Neural crest cell (in vitro differentiated cells): ENCODE data around the gene CAPZA1. TPM values are rescaled to one million over a fixed set of nuclear protein-coding genes. Genes with fewer than 3 reads are reported as not detected.

Experiments used
- DNase-seq: peaks from one replicate; pipeline ENCODE4 v3.0.0; 2021; ENCODE audit warnings: low read depth, mixed read lengths, low spot score
- H3K27ac Mint-ChIP-seq: one replicate; pipeline ENCODE4 v1.8.0; 2021; ENCODE audit warnings: mild to moderate bottlenecking, mixed read lengths; ENCODE audit not compliant: unreplicated experiment
- H3K27me3 Mint-ChIP-seq: 2 replicates; pipeline ENCODE4 v1.8.0; 2021; ENCODE audit warnings: low read depth, mild to moderate bottlenecking, mixed read lengths
- H3K36me3 Mint-ChIP-seq: 2 replicates; pipeline ENCODE4 v1.8.0; 2021; ENCODE audit warnings: low read depth, mild to moderate bottlenecking, mixed read lengths
- H3K4me1 Mint-ChIP-seq: 2 replicates; pipeline ENCODE4 v1.8.0; 2021; ENCODE audit warnings: mixed read lengths
- H3K4me3 Mint-ChIP-seq: one replicate; pipeline ENCODE4 v1.8.0; 2021; ENCODE audit warnings: mild to moderate bottlenecking, mixed read lengths
- H3K9me3 Mint-ChIP-seq: 2 replicates; pipeline ENCODE4 v1.8.0; 2021; ENCODE audit warnings: mixed read lengths
- CTCF ChIP-seq: fragments of 200-600 bp; sonication (generic); conservative IDR thresholded peaks from 2 replicates; pipeline ENCODE4 v1.5.0; 2021; ENCODE audit warnings: antibody characterized with exemption, mild to moderate bottlenecking
- total RNA-seq: library from RNA; stranded (reverse); gene quantifications from 2 replicates; pipeline ENCODE4 v1.2.1, GENCODE V29; 2021

CAPZA1 gene
- total RNA-seq, 1 donor from 2014 or later: 131 TPM

- no peak for DNase-seq
- Mint-ChIP-seq H3K27ac (peak overlapping the region; percentile 95), H3K36me3 (peaks cover 7% of the 10 kb centered on the region), H3K4me1 (peaks cover 68% of the 10 kb centered on the region), H3K4me3 (peak overlapping the region; percentile 19), H3K27me3 (peaks cover 6% of the 10 kb centered on the region), H3K9me3 (no peaks in the 10 kb centered on the region)
- TF ChIP-seq CTCF: no peak
Observed at GRCh38 chr1:112702067-112702395, 82.4 kb downstream of the CAPZA1 start.

- Mint-ChIP-seq H3K27me3 (peaks cover 6% of the 10 kb centered on the region), H3K4me3 (peak overlapping the region; percentile 78), H3K4me1 (peaks cover 71% of the 10 kb centered on the region), H3K9me3 (no peaks in the 10 kb centered on the region), H3K36me3 (peaks cover 7% of the 10 kb centered on the region), H3K27ac (peak overlapping the region; percentile 65)
- no peak for TF ChIP-seq CTCF
- DNase-seq: no peak
Observed at GRCh38 chr1:112702420-112703261, 83.0 kb downstream of the CAPZA1 start.

- H3K27ac Mint-ChIP-seq: no peak overlapping the region
- H3K27me3 Mint-ChIP-seq: peaks cover 8% of the 10 kb centered on the region
- peaks cover 7% of the 10 kb centered on the region for H3K36me3 Mint-ChIP-seq
- no peaks in the 10 kb centered on the region for H3K9me3 Mint-ChIP-seq
- no peak for DNase-seq
- no peak for TF ChIP-seq CTCF
- peaks cover 77% of the 10 kb centered on the region for H3K4me1 Mint-ChIP-seq
- H3K4me3 Mint-ChIP-seq: peak overlapping the region; percentile 94
Observed at GRCh38 chr1:112703706-112704105, 84.1 kb downstream of the CAPZA1 start.

GRCh38 chr1:112704391-112704933 is 84.8 kb downstream of the CAPZA1 start:
- DNase-seq: no peak
- Mint-ChIP-seq H3K27me3 (peaks cover 12% of the 10 kb centered on the region), H3K4me1 (peaks cover 74% of the 10 kb centered on the region), H3K36me3 (peaks cover 6% of the 10 kb centered on the region), H3K27ac (peak overlapping the region; percentile 83), H3K9me3 (no peaks in the 10 kb centered on the region), H3K4me3 (peak overlapping the region; percentile 94)
- no peak for TF ChIP-seq CTCF

GRCh38 chr1:112704934-112705627 is 85.4 kb downstream of the CAPZA1 start:
- peaks cover 3% of the 10 kb centered on the region for H3K36me3 Mint-ChIP-seq
- DNase-seq: peak; percentile 68
- peaks cover 68% of the 10 kb centered on the region for H3K4me1 Mint-ChIP-seq
- H3K9me3 Mint-ChIP-seq: no peaks in the 10 kb centered on the region
- no peak for TF ChIP-seq CTCF
- H3K27ac Mint-ChIP-seq: peak overlapping the region; percentile 83
- H3K4me3 Mint-ChIP-seq: peak overlapping the region; percentile 94
- peaks cover 16% of the 10 kb centered on the region for H3K27me3 Mint-ChIP-seq
